GM18508 (cell line): ENCODE results near the gene SCART1.
"Not testable (repeated sequence)": the region's sequence is repeated elsewhere in the genome, so short reads cannot be mapped to it uniquely, and the experiment has no call there.

Experiments used
- ATAC-seq: cut with Tn5 transposase; IDR thresholded peaks from one replicate; pipeline ENCODE4 v1.9.1; 2021; ENCODE audit warnings: moderate number of reproducible peaks; ENCODE audit not compliant: insufficient read depth, unreplicated experiment

The SCART1 gene

GRCh38 chr10:133431888-133432613, 21.7 kb upstream of the SCART1 start:
- ATAC-seq, result not testable (repeated sequence)

- ATAC-seq, result not testable (repeated sequence)
These were observed 21.0 kb upstream of the SCART1 start for GRCh38 chr10:133432789-133433188.

GRCh38 chr10:133438711-133439273, 15.0 kb upstream of the SCART1 start:
- ATAC-seq, result no peak

- ATAC-seq, result no peak
These were observed 14.0 kb upstream of the SCART1 start for GRCh38 chr10:133439517-133440461.

- no peak for ATAC-seq
These were observed 13.0 kb upstream of the SCART1 start for GRCh38 chr10:133440633-133441285.

GRCh38 chr10:133441356-133441755, 12.4 kb upstream of the SCART1 start:
- not testable (repeated sequence) for ATAC-seq

- ATAC-seq, result no peak
These were observed 12.0 kb upstream of the SCART1 start for GRCh38 chr10:133441780-133442179.

GRCh38 chr10:133442191-133442966, 11.4 kb upstream of the SCART1 start:
- no peak for ATAC-seq

GRCh38 chr10:133442967-133443924, 10.5 kb upstream of the SCART1 start:
- ATAC-seq, result no peak

GRCh38 chr10:133444342-133445267, 9.1 kb upstream of the SCART1 start:
- ATAC-seq, result no peak

- no peak for ATAC-seq
These were observed 8.4 kb upstream of the SCART1 start for GRCh38 chr10:133445268-133445732.

GRCh38 chr10:133445751-133446708, 7.7 kb upstream of the SCART1 start:
- no peak for ATAC-seq

- ATAC-seq, result no peak
These were observed 6.8 kb upstream of the SCART1 start for GRCh38 chr10:133446979-133447378.

GRCh38 chr10:133448120-133448519, 5.6 kb upstream of the SCART1 start:
- no peak for ATAC-seq

GRCh38 chr10:133451346-133451745, 2.4 kb upstream of the SCART1 start:
- ATAC-seq, result no peak

- ATAC-seq, result no peak
These were observed 1.3 kb upstream of the SCART1 start for GRCh38 chr10:133452453-133452852.
